ENCODE measurements around the gene M1AP. TPM values are rescaled to one million over a fixed set of nuclear protein-coding genes. Genes with fewer than 3 reads are reported as not detected.

The M1AP gene
- total RNA-seq, 1 donor from 2014 or later: 0.10 TPM

DNA sequence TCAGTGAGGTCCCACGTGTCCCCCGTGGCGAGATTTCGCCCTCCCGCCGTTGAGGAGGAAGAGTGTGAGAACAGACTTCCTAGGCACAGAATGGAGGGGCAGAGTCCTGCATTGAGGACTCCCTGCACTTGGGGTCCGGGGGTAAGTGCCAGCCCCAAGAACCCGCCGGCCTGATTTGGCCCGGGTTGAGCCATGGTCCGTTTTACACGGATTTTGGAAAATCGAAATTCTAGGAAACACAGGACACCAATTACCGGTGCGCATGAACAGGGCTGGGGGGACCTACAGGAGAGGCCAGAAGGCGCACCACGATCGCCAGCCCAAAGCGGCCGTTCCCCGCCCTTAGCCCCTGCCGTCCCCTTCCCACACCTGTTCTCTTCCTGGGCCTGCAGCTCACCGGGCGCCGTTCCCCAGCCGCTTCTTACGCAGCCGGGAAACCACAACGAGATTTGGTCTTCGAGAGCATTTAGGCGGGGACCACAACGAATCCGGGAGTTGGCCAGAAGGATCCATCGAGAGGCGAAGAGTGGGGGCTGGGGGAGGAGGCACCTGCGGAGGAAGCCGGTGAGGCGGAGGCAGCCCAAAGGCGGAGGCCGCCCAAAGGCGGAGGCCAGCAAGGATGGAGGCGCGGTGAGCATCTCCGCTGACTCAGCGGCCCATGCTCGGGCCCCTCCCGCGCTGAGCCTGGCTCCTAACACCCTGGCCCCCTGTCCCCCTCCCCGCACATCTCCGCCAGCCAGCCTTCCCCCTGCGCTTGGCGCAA is 134.3 kb downstream of the M1AP start:
- peak; percentile 34 for DNase-seq (ENCODE audit: low spot score)
- Mint-ChIP-seq H3K36me3 (ENCODE audit: low read depth) (peaks cover 10% of the 10 kb centered on the region), H3K27me3 (ENCODE audit: insufficient read depth) (peaks cover 60% of the 10 kb centered on the region), H3K27ac (no peak overlapping the region), H3K4me1 (ENCODE audit: low read depth) (peaks cover 18% of the 10 kb centered on the region), H3K4me3 (peak overlapping the region; percentile 66), H3K9me3 (no peaks in the 10 kb centered on the region)
- intact Hi-C loops (cut with micrococcal nuclease): loop anchor here (1.0 kb wide), 1 partner anchor 15 kb away; no protein-coding TSS in a partner anchor

GRCh38 chr2:74512744-74513604 is 135.2 kb downstream of the M1AP start:
- H3K27me3 Mint-ChIP-seq (ENCODE audit: insufficient read depth): peaks cover 52% of the 10 kb centered on the region

DNA sequence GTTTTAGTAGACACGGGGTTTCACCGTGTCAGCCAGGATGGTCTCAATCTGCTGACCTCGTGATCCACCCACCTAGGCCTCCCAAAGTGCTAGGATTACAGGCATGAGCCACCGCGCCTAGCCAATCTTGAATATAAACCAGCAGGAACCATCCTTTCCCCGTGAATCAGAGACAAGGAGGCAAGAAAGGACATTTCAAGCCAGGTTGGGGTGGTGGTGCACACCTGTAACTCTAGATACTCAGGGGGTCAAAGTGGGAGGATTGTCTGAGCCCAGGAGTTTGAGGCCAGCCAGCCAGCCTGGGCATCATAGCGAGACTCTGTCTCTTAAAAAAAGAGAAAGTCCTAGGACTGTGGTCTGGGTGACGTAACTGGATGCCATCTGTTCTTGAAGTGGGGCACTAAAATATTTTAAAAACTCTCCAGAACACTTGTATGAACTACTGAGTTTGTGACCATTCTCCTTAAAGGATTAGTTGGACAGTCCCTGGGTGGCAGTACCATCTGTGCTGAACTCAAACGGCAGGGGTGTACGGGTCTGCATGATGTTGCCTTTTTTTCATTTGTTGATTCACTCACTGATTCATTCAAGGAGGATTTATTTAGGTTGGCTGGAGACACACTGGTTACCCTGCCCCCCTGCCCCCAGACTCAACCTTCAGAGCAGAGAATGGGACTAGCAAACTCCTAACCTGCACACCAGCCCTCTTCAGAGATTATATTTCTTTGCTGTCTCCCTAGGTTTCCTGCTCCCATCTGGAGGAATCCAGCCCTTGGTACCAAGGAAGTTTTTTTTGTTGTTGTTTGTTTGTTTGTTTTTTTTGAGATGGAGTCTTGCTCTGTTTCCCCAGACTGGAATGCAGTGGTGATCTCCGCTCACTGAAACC is 136.8 kb downstream of the M1AP start:
- H3K27ac Mint-ChIP-seq: no peak overlapping the region
- peaks cover 37% of the 10 kb centered on the region for H3K27me3 Mint-ChIP-seq (ENCODE audit: insufficient read depth)
- no peaks in the 10 kb centered on the region for H3K9me3 Mint-ChIP-seq
- H3K36me3 Mint-ChIP-seq (ENCODE audit: low read depth): peaks cover 10% of the 10 kb centered on the region
- H3K4me3 Mint-ChIP-seq: no peak overlapping the region
- intact Hi-C loops (cut with micrococcal nuclease): no loop called here
- H3K4me1 Mint-ChIP-seq (ENCODE audit: low read depth): peaks cover 34% of the 10 kb centered on the region
- DNase-seq (ENCODE audit: low spot score): no peak

More at GRCh38 chr2:74512744-74513604, 135.2 kb downstream of the M1AP start:
- Mint-ChIP-seq H3K9me3 (no peaks in the 10 kb centered on the region), H3K36me3 (ENCODE audit: low read depth) (peaks cover 13% of the 10 kb centered on the region), H3K27ac (peak overlapping the region; percentile 52), H3K4me1 (ENCODE audit: low read depth) (peaks cover 27% of the 10 kb centered on the region), H3K4me3 (peak overlapping the region; percentile 66)
- intact Hi-C loops (cut with micrococcal nuclease): no loop called here
- no peak for DNase-seq (ENCODE audit: low spot score)

DNA sequence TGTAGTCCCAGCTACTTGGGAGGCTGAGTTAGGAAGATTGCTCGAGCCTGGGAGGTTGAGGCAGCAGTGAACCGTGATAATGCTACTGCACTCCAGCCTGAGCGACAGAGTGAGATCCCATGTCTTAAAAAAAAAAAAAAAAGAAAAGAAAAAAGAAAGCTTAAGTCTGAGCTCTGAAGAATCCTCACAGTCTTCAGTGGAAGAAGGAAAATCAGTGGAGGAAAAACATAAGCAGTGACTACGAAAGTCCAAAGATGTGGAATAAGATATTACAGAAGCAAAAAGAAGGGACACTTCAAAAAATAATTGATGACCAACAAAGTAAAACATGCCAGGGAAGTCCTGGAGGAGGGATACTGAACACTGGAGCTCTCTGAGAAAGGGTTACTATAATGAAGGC is 137.9 kb downstream of the M1AP start:
- Mint-ChIP-seq H3K27ac (peak overlapping the region; percentile 0), H3K4me1 (ENCODE audit: low read depth) (peaks cover 36% of the 10 kb centered on the region), H3K9me3 (no peaks in the 10 kb centered on the region), H3K4me3 (no peak overlapping the region), H3K36me3 (ENCODE audit: low read depth) (peaks cover 16% of the 10 kb centered on the region), H3K27me3 (ENCODE audit: insufficient read depth) (peaks cover 31% of the 10 kb centered on the region)
- intact Hi-C loops (cut with micrococcal nuclease): no loop called here
- no peak for DNase-seq (ENCODE audit: low spot score)

DNA sequence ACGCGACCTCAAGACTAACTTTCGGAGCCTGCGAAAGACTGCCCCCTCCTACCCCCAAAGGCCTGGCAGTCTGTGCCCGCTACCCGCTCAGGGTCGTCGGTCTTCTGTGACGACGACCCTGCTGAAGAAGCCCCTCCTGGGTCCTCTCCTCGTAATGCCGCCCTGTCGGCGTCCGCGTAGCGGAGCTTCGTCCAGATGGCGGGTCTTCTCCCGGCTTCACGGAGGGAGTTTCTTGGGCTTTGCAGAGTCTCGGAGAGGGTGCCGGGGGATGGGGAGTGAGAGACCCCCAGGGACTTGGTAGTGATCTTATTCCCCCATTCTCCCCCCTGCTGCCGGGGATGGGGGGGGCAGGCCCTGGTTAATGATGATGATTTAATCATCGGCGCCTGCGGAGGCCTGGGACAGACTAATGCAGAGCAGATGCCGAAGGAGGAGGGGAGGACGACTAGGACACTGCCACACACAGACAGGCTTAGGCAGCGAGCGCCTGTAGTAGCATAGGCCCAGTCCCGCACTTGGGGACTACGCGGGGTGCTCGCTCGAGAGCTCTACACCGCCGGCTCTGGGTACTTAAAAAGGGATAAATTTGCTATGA is 140.1 kb downstream of the M1AP start:
- Mint-ChIP-seq H3K9me3 (no peaks in the 10 kb centered on the region), H3K27ac (peak overlapping the region; percentile 99), H3K4me3 (peak overlapping the region; percentile 96), H3K4me1 (ENCODE audit: low read depth) (peaks cover 50% of the 10 kb centered on the region), H3K27me3 (ENCODE audit: insufficient read depth) (peaks cover 27% of the 10 kb centered on the region), H3K36me3 (ENCODE audit: low read depth) (peaks cover 26% of the 10 kb centered on the region)
- no peak for DNase-seq (ENCODE audit: low spot score)
- intact Hi-C loops (cut with micrococcal nuclease): loop anchor here (1.0 to 2.0 kb wide), 11 partner anchors 8 to 771 kb away; partner anchors contain the start of genes AUP1, DOK1, HK2 and HTRA2

Other genes starting within 250 kb of the M1AP start
- gene C2orf81, start 226.7 kb downstream of the M1AP start, total RNA-seq: 1.9 and 2.4 TPM in 2 replicates
- 56.4 and 58.6 TPM in 2 replicates for gene WDR54, start 226.6 kb downstream of the M1AP start, total RNA-seq
- 4.0 and 4.2 TPM in 2 replicates for gene RTKN, start 206.4 kb downstream of the M1AP start, total RNA-seq
- gene INO80B, start 193.2 kb downstream of the M1AP start, total RNA-seq: 67.8 and 70.0 TPM in 2 replicates
- gene WBP1, start 189.9 kb downstream of the M1AP start, total RNA-seq: 32.6 and 35.3 TPM in 2 replicates
- 87.7 and 88.6 TPM in 2 replicates for gene MOGS, start 182.9 kb downstream of the M1AP start, total RNA-seq
- 118 and 124 TPM in 2 replicates for gene MRPL53, start 175.7 kb downstream of the M1AP start, total RNA-seq
- 30.4 and 36.3 TPM in 2 replicates for gene CCDC142, start 165.3 kb downstream of the M1AP start, total RNA-seq
- gene TTC31, start 165.2 kb downstream of the M1AP start, total RNA-seq: 30.2 and 32.2 TPM in 2 replicates
- gene LBX2, start 148.7 kb downstream of the M1AP start, total RNA-seq: 0.54 and 1.1 TPM in 2 replicates
- gene PCGF1, start 140.6 kb downstream of the M1AP start, total RNA-seq: 41.9 and 45.0 TPM in 2 replicates
- gene TLX2, start 133.9 kb downstream of the M1AP start, total RNA-seq: 1.2 and 1.5 TPM in 2 replicates
- gene DQX1, start 122.1 kb downstream of the M1AP start, total RNA-seq: 0.65 and 0.86 TPM in 2 replicates
- 178 and 187 TPM in 2 replicates for gene AUP1, start 118.6 kb downstream of the M1AP start, total RNA-seq
- gene HTRA2, start 118.4 kb downstream of the M1AP start, total RNA-seq: 57.0 and 57.3 TPM in 2 replicates
- 1.9 and 2.0 TPM in 2 replicates for gene LOXL3, start 94.4 kb downstream of the M1AP start, total RNA-seq
- 37.2 and 40.8 TPM in 2 replicates for gene DOK1, start 93.6 kb downstream of the M1AP start, total RNA-seq
- gene SEMA4F, start 5.9 kb upstream of the M1AP start, total RNA-seq: 2.4 and 3.2 TPM in 2 replicates
- 92.2 and 94.5 TPM in 2 replicates for gene HK2, start 185.8 kb upstream of the M1AP start, total RNA-seq